ENCODE results near the gene RTP1.

- TF ChIP-seq POLR2A (IDR thresholded peaks at IDR 0.05; ENCODE audit: low read depth) (no peak), CTCF (IDR thresholded peaks at IDR 0.05) (no peak), POLR2AphosphoS5 (IDR thresholded peaks at IDR 0.05) (no peak)
These were observed 16.3 kb downstream of the RTP1 start for GRCh38 chr3:187213616-187214015.
